Skeletal muscle cell (primary cell): ENCODE measurements around the gene GIMAP7.
"Not testable (repeated sequence)": the region's sequence is repeated elsewhere in the genome, so short reads cannot be mapped to it uniquely, and the experiment has no call there.

Experiments
- DNase-seq: peaks from one replicate; pipeline ENCODE4 v3.0.0-alpha.2; 2010; ENCODE audit warnings: low read depth
- H3K4me3 ChIP-seq: 2 replicates; pipeline ENCODE4 v1.5.1; 2011; ENCODE audit warnings: low read depth, mild to moderate bottlenecking, control low read depth, low read length, moderate library complexity

GIMAP7 gene

DNA sequence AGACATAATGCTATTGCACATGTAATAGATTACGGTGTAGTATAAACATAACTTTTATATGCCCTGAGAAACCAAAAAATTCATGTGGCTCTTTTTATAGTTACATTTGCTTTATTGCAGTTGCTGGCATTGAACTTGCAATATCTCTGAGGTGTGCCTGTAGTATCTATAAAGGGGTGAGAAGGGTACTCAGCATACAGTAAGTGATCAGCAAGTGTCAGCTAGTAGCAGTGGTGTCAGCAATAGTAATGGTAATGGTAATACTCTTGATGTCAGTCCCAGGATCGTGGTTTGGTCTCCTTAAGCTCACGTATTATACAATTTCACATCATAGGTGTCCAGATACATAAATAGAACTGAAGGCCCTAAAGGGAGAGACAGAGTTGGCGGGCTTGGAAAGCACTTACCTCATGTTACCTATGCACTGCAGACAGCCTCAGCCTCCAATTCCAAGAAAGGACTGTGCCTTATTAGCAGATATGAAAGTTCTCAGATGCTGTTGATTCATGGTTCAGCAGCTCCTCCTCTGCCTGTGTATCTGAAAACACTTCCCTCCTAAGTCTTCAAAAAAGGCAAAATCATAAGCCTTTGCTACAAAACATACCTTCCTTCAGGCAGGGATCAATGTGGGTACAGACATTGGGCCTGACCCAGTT is 6.6 kb upstream of the GIMAP7 start:
- DNase-seq: no peak
- no peak overlapping the region for H3K4me3 ChIP-seq

DNA sequence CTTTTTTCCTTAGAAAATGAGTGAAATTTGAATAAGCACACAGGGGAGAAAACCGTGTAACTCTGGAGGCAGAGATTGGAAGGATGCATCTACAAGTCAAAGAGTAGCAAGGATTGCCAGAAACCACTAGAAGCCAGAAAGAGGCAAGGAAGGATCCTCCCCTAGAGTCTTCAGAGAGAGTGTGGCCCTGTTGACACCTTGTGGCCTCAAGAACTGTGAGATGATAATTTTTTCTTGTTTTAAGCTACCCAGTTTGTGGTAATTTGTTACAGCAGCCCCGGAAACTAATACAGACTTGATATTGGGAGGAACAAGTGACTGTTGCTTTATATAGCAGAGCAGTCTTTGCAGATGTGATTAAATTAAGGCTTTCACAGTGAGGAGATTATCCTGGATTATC is 3.6 kb upstream of the GIMAP7 start:
- DNase-seq: no peak
- no peak overlapping the region for H3K4me3 ChIP-seq

- H3K4me3 ChIP-seq: no peak overlapping the region
- no peak for DNase-seq
These were observed 914 bp upstream of the GIMAP7 start for GRCh38 chr7:150513758-150514157.

- no peak overlapping the region for H3K4me3 ChIP-seq
- no peak for DNase-seq
These were observed 826 bp downstream of the GIMAP7 start for GRCh38 chr7:150515248-150516147.

DNA sequence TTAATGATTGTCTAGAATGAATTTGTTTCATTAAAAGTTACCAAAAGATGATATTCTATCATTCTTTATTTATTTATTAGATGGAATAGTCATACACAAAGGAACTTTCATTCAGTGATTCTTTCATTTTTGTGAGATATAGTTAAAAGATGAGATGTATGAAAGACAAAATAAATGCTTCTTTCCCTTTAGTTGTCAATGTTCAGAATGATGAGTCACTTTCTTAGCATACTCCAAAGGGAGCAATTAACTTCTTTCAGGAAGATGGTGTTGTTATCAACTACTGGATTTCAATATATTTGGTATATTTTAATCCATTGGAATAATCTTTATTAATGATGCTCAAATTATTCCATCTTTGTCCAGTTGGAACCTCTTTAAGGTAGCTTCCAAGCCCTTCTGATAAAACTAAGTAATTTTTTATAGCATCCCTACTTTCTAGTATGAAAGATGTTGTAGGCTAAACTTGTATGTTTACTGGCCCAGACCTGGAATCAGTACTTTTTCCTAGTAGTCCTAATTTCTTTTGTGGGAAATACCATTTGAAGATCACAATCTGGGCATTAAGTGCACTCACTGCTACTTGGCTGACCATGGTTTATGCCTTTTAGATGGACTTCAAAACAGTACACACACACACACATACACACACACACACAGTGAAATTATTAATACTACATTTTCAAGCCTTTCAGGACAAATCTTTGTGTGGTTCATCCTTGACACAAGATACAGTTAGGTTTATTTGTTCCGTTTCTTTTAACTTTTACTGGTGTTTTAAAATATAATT is 2.5 kb downstream of the GIMAP7 start:
- DNase-seq: no peak
- H3K4me3 ChIP-seq: no peak overlapping the region

DNA sequence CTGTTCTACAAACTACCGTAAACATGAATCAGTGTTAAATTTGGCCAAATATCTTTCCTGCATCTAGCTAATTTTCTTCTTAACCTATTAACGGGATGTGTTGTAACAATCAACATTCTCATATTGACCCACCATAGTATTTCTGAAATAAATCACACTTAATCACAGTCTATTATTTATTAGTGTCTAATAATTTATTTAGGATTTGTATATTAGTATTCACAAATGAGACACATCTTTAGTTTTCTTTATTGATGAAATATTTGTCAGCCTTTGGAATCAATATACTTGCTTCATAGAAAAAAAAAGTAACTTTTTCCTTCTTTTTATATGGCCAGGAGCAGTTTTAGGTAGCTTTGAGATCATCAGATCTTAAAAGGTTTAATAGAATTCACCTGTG is 4.6 kb downstream of the GIMAP7 start:
- no peak overlapping the region for H3K4me3 ChIP-seq
- no peak for DNase-seq

DNA sequence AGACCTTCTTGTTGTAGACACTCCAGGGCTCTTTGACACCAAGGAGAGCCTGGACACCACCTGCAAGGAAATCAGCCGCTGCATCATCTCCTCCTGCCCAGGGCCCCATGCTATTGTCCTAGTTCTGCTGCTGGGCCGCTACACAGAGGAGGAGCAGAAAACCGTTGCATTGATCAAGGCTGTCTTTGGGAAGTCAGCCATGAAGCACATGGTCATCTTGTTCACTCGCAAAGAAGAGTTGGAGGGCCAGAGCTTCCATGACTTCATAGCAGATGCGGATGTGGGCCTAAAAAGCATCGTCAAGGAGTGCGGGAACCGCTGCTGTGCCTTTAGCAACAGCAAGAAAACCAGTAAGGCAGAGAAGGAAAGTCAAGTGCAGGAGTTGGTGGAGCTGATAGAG is 5.5 kb downstream of the GIMAP7 start:
- no peak for DNase-seq
- no peak overlapping the region for H3K4me3 ChIP-seq

- not testable (repeated sequence) for DNase-seq
These were observed 8.3 kb downstream of the GIMAP7 start for GRCh38 chr7:150522931-150523330.

GRCh38 chr7:150524018-150524417 is 9.3 kb downstream of the GIMAP7 start:
- no peak for DNase-seq
- H3K4me3 ChIP-seq: no peak overlapping the region

More at GRCh38 chr7:150522931-150523330, 8.3 kb downstream of the GIMAP7 start:
- H3K4me3 ChIP-seq: not testable (repeated sequence)

- DNase-seq: no peak
- H3K4me3 ChIP-seq: no peak overlapping the region
These were observed 17.0 kb downstream of the GIMAP7 start for GRCh38 chr7:150531704-150532103.

DNA sequence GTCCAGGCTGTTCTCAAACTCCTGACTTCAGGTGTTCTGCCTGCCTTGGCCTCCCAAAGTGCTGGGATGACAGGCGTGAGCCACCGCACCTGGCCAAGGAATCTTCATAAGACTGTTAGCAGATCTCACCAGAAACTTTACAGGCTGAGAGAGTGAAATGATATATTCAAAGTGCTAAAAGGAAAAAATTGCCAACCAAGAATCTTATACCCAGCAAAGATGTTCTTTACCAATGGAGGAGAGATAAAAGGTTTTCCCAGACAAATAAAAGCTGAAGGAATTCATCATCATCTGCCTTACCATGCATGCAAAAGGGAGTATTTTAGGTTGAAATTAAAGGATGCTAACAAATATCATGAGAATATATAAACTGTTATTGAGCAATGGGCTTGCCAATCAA is 23.6 kb downstream of the GIMAP7 start:
- DNase-seq: no peak
- no peak overlapping the region for H3K4me3 ChIP-seq

- no peak overlapping the region for H3K4me3 ChIP-seq
- DNase-seq: no peak
These were observed 38.5 kb downstream of the GIMAP7 start for GRCh38 chr7:150553163-150553562.

DNA sequence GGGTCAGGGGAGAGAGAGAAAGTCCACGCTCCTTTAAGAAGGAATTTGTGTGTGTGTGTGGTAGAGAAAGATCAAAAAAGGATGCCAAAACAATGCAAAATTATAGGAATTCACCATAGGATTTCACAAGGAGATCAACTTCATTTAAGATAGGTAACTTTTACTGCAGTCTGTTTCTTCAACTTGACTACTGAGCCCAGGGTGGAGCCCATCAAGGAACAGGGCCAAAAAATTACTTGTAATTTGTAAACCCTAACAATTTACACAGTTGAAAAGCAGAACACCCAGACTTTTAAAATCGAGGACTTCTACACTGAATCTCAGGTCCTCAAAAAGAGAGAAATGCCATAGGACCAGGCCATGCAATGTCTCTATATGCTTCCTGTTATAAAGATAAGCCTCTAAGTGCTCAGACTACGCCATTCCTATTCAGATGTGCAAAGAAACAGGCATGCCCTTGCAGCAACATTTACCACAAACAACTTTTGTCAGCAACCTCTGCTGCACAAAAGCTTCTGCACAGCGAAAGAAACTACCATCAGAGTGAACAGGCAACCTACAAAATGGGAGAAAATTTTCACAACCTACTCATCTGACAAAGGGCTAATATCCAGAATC is 42.0 kb downstream of the GIMAP7 start:
- no peak overlapping the region for H3K4me3 ChIP-seq
- DNase-seq: no peak

- DNase-seq: no peak
- H3K4me3 ChIP-seq: no peak overlapping the region
These were observed 45.8 kb downstream of the GIMAP7 start for GRCh38 chr7:150560486-150560885.

- no peak for DNase-seq
- H3K4me3 ChIP-seq: no peak overlapping the region
These were observed 48.2 kb downstream of the GIMAP7 start for GRCh38 chr7:150562919-150563318.

DNA sequence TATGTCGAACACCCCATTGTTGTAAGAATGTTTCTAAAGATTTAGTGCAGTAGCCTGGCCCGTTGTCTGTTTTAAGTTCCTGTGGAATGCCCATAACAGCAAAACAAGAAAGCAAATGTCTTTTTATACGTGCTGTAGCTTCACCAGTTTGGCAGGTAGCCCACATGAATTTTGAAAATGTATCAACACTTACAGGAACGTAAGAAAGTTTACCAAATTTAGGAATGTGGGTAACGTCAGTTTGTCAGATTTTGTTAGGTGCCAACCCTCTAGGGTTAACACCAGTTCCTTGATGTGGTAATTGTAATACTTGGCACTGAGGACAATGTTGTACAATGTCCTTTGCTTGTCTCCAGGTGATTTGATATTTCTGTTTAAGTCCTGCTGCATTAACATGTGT is 49.3 kb downstream of the GIMAP7 start:
- DNase-seq: no peak
- no peak overlapping the region for H3K4me3 ChIP-seq

- DNase-seq: no peak
- H3K4me3 ChIP-seq: no peak overlapping the region
These were observed 49.9 kb downstream of the GIMAP7 start for GRCh38 chr7:150564566-150564965.

DNA sequence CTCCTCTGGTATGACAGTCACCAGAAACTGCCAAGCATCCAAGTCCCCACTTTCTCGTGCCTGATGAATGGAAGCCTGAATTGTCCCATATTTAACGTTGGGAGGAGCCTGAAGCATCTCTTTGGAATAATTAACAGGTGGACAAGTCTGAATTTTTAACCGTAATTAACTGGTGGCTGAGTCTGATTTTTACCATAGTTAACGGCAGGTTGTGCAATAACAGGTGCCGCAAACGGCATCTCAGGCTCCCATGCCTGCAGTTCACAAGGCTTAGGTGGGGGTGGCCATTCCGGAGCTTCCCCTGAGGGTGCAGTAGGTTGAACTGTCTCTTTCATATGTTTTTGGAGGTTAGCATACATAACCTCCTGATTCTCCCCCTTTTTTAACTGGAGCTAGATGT is 50.6 kb downstream of the GIMAP7 start:
- DNase-seq: no peak
- H3K4me3 ChIP-seq: no peak overlapping the region

- H3K4me3 ChIP-seq: no peak overlapping the region
- no peak for DNase-seq
These were observed 51.5 kb downstream of the GIMAP7 start for GRCh38 chr7:150566123-150566522.

- DNase-seq: no peak
- H3K4me3 ChIP-seq: no peak overlapping the region
These were observed 51.9 kb downstream of the GIMAP7 start for GRCh38 chr7:150566572-150566971.
